SK-N-SH treated with all-trans-retinoic acid at 6 μM for 48 hours (cell line): ENCODE data around the gene USF3.

Source experiments
- CSDC2 ChIP-seq: fragments of 250-450 bp; sonication (Bioruptor Pico); IDR thresholded peaks from 2 replicates; pipeline ENCODE4 v1.5.0; 2020; ENCODE audit warnings: mild to moderate bottlenecking, moderate library complexity
- ESRRG ChIP-seq: fragments of 250-450 bp; sonication (Bioruptor Pico); IDR thresholded peaks from 2 replicates; pipeline ENCODE4 v1.6.1; 2021; ENCODE audit warnings: mild to moderate bottlenecking
- ISL1 ChIP-seq: fragments of 250-450 bp; sonication (Bioruptor Pico); IDR thresholded peaks from 2 replicates; pipeline ENCODE4 v2.1.2; 2022; ENCODE audit warnings: mild to moderate bottlenecking, moderate library complexity
- TOX ChIP-seq: fragments of 250-450 bp; sonication (Bioruptor Pico); IDR thresholded peaks from 2 replicates; pipeline ENCODE4 v1.8.0; 2021; ENCODE audit warnings: mild to moderate bottlenecking, moderate library complexity, borderline replicate concordance
- ZC3H10 ChIP-seq: fragments of 250-450 bp; sonication (Bioruptor Pico); IDR thresholded peaks from 2 replicates; pipeline ENCODE4 v1.5.1; 2021; ENCODE audit warnings: mild to moderate bottlenecking, moderate library complexity
- ZFP3 ChIP-seq: fragments of 250-450 bp; sonication (Bioruptor Pico); IDR thresholded peaks from 2 replicates; pipeline ENCODE4 v1.5.0; 2020; ENCODE audit warnings: mild to moderate bottlenecking, moderate library complexity
- ZFP30 ChIP-seq: fragments of 450-650 bp; formaldehyde crosslinking; IDR thresholded peaks from 2 replicates; pipeline ENCODE4 v1.5.0; 2022; ENCODE audit warnings: mild to moderate bottlenecking, moderate library complexity
- ZNF8 ChIP-seq: fragments of 450-650 bp; formaldehyde crosslinking; IDR thresholded peaks from 2 replicates; pipeline ENCODE4 v1.5.0; 2020; ENCODE audit warnings: mild to moderate bottlenecking, moderate library complexity
- TF ChIP-seq, protein P1 (sequence below): fragments of 250-450 bp; sonication (Bioruptor Pico); IDR thresholded peaks from 2 replicates; pipeline ENCODE4 v1.8.0; 2020; ENCODE audit warnings: mild to moderate bottlenecking, moderate library complexity, borderline replicate concordance
- TF ChIP-seq, protein P2 (sequence below): fragments of 250-450 bp; sonication (Bioruptor Pico); IDR thresholded peaks from 2 replicates; pipeline ENCODE4 v1.8.0; 2021; ENCODE audit warnings: low read depth, mild to moderate bottlenecking, moderate library complexity, borderline replicate concordance

DNA sequence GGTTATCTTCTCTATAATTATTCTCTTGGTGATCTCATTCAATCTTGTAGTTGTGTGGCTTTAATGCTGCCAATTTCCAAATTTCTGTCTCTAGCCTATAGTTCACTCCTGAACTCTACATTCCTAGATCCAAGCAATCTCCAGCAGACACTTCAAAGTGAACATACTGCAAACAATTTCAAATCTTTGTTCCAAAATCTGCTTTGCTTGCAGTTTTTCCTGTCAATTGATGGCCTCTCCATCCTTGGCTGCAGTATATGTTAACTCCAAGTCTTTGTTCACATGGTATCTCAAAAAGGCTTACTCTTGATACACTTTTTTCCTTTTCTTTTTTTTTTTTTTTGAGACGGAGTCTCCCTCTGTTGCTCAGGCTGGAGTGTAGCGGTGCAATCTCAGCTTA lies 32.2 kb upstream of the USF3 start:
- TF ChIP-seq ISL1 (no peak), ZNF8 (CRISPR knock-in tag) (no peak), TOX (CRISPR knock-in tag) (no peak), ZFP30 (CRISPR knock-in tag) (no peak), ZFP3 (no peak), ZC3H10 (CRISPR knock-in tag) (no peak), ESRRG (CRISPR knock-in tag) (no peak), CSDC2 (CRISPR knock-in tag) (no peak)
- TF ChIP-seq, protein P1, sequence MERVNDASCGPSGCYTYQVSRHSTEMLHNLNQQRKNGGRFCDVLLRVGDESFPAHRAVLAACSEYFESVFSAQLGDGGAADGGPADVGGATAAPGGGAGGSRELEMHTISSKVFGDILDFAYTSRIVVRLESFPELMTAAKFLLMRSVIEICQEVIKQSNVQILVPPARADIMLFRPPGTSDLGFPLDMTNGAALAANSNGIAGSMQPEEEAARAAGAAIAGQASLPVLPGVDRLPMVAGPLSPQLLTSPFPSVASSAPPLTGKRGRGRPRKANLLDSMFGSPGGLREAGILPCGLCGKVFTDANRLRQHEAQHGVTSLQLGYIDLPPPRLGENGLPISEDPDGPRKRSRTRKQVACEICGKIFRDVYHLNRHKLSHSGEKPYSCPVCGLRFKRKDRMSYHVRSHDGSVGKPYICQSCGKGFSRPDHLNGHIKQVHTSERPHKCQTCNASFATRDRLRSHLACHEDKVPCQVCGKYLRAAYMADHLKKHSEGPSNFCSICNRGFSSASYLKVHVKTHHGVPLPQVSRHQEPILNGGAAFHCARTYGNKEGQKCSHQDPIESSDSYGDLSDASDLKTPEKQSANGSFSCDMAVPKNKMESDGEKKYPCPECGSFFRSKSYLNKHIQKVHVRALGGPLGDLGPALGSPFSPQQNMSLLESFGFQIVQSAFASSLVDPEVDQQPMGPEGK: no peak
- TF ChIP-seq, protein P2, sequence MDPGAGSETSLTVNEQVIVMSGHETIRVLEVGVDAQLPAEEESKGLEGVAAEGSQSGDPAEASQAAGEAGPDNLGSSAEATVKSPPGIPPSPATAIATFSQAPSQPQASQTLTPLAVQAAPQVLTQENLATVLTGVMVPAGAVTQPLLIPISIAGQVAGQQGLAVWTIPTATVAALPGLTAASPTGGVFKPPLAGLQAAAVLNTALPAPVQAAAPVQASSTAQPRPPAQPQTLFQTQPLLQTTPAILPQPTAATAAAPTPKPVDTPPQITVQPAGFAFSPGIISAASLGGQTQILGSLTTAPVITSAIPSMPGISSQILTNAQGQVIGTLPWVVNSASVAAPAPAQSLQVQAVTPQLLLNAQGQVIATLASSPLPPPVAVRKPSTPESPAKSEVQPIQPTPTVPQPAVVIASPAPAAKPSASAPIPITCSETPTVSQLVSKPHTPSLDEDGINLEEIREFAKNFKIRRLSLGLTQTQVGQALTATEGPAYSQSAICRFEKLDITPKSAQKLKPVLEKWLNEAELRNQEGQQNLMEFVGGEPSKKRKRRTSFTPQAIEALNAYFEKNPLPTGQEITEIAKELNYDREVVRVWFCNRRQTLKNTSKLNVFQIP: no peak
